H1 (cell line): ENCODE data around the gene CBS.
"Not testable (repeated sequence)": the region's sequence is repeated elsewhere in the genome, so short reads cannot be mapped to it uniquely, and the experiment has no call there.

ENCODE experiments used
- CTCF ChIP-seq, 3 experiments: IDR thresholded peaks; 1 replicate in 2 of 3; 2 replicates in 1 of 3; pipeline versions ENCODE4 v1.5.1 to v1.6.1; 2011; ENCODE audit warnings: low read length in 3 of 3, mild to moderate bottlenecking in 3 of 3, inconsistent platforms in 2 of 3, low read depth in 1 of 3, moderate library complexity in 1 of 3; ENCODE audit not compliant: insufficient read depth in 1 of 3; ENCODE audit errors: control extremely low read depth in 1 of 3
- EZH2 ChIP-seq: fragments of 200-600 bp; sonication (generic); IDR thresholded peaks from 2 replicates; pipeline ENCODE4 v1.7.1; 2012; ENCODE audit warnings: low read depth, mild to moderate bottlenecking, moderate library complexity, low read length, inconsistent platforms; ENCODE audit not compliant: severe bottlenecking
- FOSL1 ChIP-seq: IDR thresholded peaks from 2 replicates; pipeline ENCODE4 v1.6.1; 2011; ENCODE audit warnings: mild to moderate bottlenecking, low read depth, low read length, moderate library complexity; ENCODE audit not compliant: insufficient read depth
- HDAC2 ChIP-seq, 2 experiments: fragments of 300-600 bp in 1 of 2; sonication (generic) in 1 of 2; IDR thresholded peaks; 2 replicates each; pipeline ENCODE4 v1.6.1; 2011 to 2012; ENCODE audit warnings: low read depth in 2 of 2, low read length in 2 of 2, mild to moderate bottlenecking in 2 of 2, moderate library complexity in 2 of 2, borderline replicate concordance in 1 of 2, inconsistent platforms in 1 of 2
- MAFK ChIP-seq: IDR thresholded peaks from 2 replicates; pipeline ENCODE4 v1.6.1; 2012; ENCODE audit warnings: low read depth, mild to moderate bottlenecking, improper control_type of control experiment, low read length
- POLR2A ChIP-seq, 2 experiments: IDR thresholded peaks; 1 replicate in 1 of 2; 2 replicates in 1 of 2; pipeline ENCODE4 v1.6.1; 2011; ENCODE audit warnings: low read depth in 2 of 2, low read length in 2 of 2, mild to moderate bottlenecking in 2 of 2; ENCODE audit errors: control extremely low read depth in 1 of 2
- RAD21 ChIP-seq, 2 experiments: IDR thresholded peaks in 1 of 2; conservative IDR thresholded peaks in 1 of 2; 2 replicates each; pipeline ENCODE4 v1.6.1; 2011; ENCODE audit warnings: low read depth in 2 of 2, low read length in 2 of 2, improper control_type of control experiment in 1 of 2, inconsistent platforms in 1 of 2, mild to moderate bottlenecking in 1 of 2, moderate library complexity in 1 of 2
- SRF ChIP-seq: IDR thresholded peaks from 2 replicates; pipeline ENCODE4 v1.6.1; 2011; ENCODE audit warnings: mild to moderate bottlenecking, low read depth, low read length, moderate library complexity
- TCF12 ChIP-seq: IDR thresholded peaks from 2 replicates; pipeline ENCODE4 v1.6.1; 2011; ENCODE audit warnings: low read depth, mild to moderate bottlenecking, low read length
- YY1 ChIP-seq: IDR thresholded peaks from 2 replicates; pipeline ENCODE4 v1.6.1; 2011; ENCODE audit warnings: low read depth, mild to moderate bottlenecking, low read length

- TF ChIP-seq SRF; CTCF (IDR thresholded peaks at IDR 0.05; ENCODE audit: control extremely low read depth in 1 of 3, insufficient read depth in 1 of 3, low read depth in 1 of 3, low read length in 3 of 3); HDAC2 (IDR thresholded peaks at IDR 0.05; ENCODE audit: borderline replicate concordance in 1 of 2, low read depth in 2 of 2, low read length in 2 of 2); FOSL1; RAD21 (IDR thresholded peaks at IDR 0.05 in 1 of 2, conservative IDR thresholded peaks at IDR 0.05 in 1 of 2; ENCODE audit: low read depth in 2 of 2, low read length in 2 of 2); POLR2A (IDR thresholded peaks at IDR 0.05; ENCODE audit: control extremely low read depth in 1 of 2, low read depth in 2 of 2, low read length in 2 of 2); MAFK; TCF12; YY1; EZH2: not testable (repeated sequence)
Observed at GRCh38 chr21:43102281-43102680, 26.6 kb upstream of the CBS start.
